NOMO-1 (cell line): ENCODE results near the gene PRRC1.

Experiments used
- DNase-seq, 2 experiments: peaks; one replicate each; lab custom pipeline; 2025; ENCODE audit not compliant: unreplicated experiment in 2 of 2; lab: John Stamatoyannopoulos, UW

PRRC1 gene

GRCh38 chr5:127574852-127575679, 57.6 kb downstream of the PRRC1 start:
- no peak for DNase-seq

GRCh38 chr5:127577458-127577857, 60.0 kb downstream of the PRRC1 start:
- DNase-seq: no peak

GRCh38 chr5:127580731-127581130, 63.3 kb downstream of the PRRC1 start:
- DNase-seq: no peak

- DNase-seq: no peak
Measured at GRCh38 chr5:127581450-127581849, 64.0 kb downstream of the PRRC1 start.

GRCh38 chr5:127582773-127583370, 65.4 kb downstream of the PRRC1 start:
- no peak for DNase-seq

GRCh38 chr5:127583866-127584265, 66.4 kb downstream of the PRRC1 start:
- no peak for DNase-seq

GRCh38 chr5:127585661-127586060, 68.2 kb downstream of the PRRC1 start:
- no peak for DNase-seq

- no peak for DNase-seq
Measured at GRCh38 chr5:127586066-127586770, 68.8 kb downstream of the PRRC1 start.

GRCh38 chr5:127586811-127587210, 69.4 kb downstream of the PRRC1 start:
- DNase-seq: no peak

- no peak for DNase-seq
Measured at GRCh38 chr5:127587246-127587917, 69.9 kb downstream of the PRRC1 start.

GRCh38 chr5:127588368-127588767, 70.9 kb downstream of the PRRC1 start:
- no peak for DNase-seq

- no peak for DNase-seq
Measured at GRCh38 chr5:127589309-127590030, 72.0 kb downstream of the PRRC1 start.

GRCh38 chr5:127590156-127590722, 72.8 kb downstream of the PRRC1 start:
- DNase-seq: no peak

GRCh38 chr5:127595484-127596368, 78.3 kb downstream of the PRRC1 start:
- no peak for DNase-seq

GRCh38 chr5:127596501-127596900, 79.1 kb downstream of the PRRC1 start:
- no peak for DNase-seq

- DNase-seq: no peak
Measured at GRCh38 chr5:127599320-127599719, 81.9 kb downstream of the PRRC1 start.

GRCh38 chr5:127599847-127600246, 82.4 kb downstream of the PRRC1 start:
- no peak for DNase-seq

GRCh38 chr5:127601111-127601510, 83.7 kb downstream of the PRRC1 start:
- no peak for DNase-seq

- no peak for DNase-seq
Measured at GRCh38 chr5:127601601-127602000, 84.2 kb downstream of the PRRC1 start.
